H1 (cell line): ENCODE results near the gene MAPKAP1. TPM values are rescaled to one million over a fixed set of nuclear protein-coding genes. Genes with fewer than 3 reads are reported as not detected.

Experiments
- CREB1 ChIP-seq: IDR thresholded peaks from 2 replicates; pipeline ENCODE4 v1.6.1; 2012; ENCODE audit warnings: inconsistent platforms
- SAP30 ChIP-seq: fragments of 300-600 bp; sonication (generic); IDR thresholded peaks from 2 replicates; pipeline ENCODE4 v1.7.1; 2012; ENCODE audit warnings: low read length, moderate library complexity, mild to moderate bottlenecking, inconsistent platforms; ENCODE audit not compliant: insufficient read depth, insufficient replicate concordance
- polyA plus RNA-seq, 7 experiments: library from polyadenylated mRNA; depleted of rRNA in 3 of 7; stranded (reverse) in 5 of 7; unstranded in 2 of 7; fragments of >200 nt in 5 of 7; fragments of 200-250 nt in 2 of 7; gene quantifications; 1 replicate in 5 of 7; 2 replicates in 1 of 7; 4 replicates in 1 of 7; pipeline versions ENCODE4 v1.2.1 to v1.2.3, GENCODE V29; 2011 to 2013; ENCODE audit warnings: missing spikeins in 2 of 7, mixed read lengths in 2 of 7
- total RNA-seq: library from RNA; stranded (reverse); fragmentation: NEBNext Ultra II Directional; extraction: Animal tissue kit (Norgen Biotek cat#: 25700); gene quantifications from 2 replicates; pipeline ENCODE4 v1.2.1, GENCODE V29; 2021

MAPKAP1 gene
- total and polyA plus RNA-seq, 2 of the 8 experiments (the other 6 are each of a cell fraction or from before 2014, with no cell fraction given): 79.2 to 140 TPM

DNA sequence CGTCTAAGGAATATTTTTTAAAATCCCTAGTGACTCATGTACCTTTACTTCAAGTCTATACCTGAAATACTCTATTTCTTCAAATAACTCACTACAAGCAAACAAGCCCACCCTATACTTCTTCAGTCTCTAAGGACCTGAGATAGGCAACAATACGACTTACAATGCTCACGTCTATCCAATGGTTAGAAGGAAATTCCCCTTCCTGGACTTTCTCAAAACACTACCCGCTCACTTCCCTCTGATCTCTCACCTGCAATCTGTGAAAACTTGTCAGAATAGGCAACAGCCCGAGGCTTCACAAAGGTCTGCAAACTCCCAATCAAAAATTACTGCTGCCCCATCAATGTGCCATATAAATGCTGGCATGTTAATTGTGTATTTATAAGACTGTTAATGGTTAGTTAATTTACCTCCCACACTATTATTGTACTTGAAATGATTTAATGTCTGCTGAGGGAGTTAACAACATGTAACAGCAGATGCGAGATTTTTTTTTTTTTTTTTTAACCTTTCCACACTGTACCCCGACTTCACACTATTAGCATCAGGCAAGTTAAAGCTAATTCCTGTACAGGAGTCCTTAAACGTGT, 27.3 kb downstream of the MAPKAP1 start (continued):
- TF ChIP-seq SAP30 (no peak), CREB1 (no peak)
